ENCODE data around the gene POU3F2. TPM values are rescaled to one million over a fixed set of nuclear protein-coding genes. Genes with fewer than 3 reads are reported as not detected.

The POU3F2 gene
- polyA plus RNA-seq (2011; rRNA removed) (not detected in 2 replicates), polyA plus RNA-seq (2017; fragmentation: RNase III; extraction: RNeasy Plus Mini Kit Qiagen cat#74134 plus additional on column Dnase treatment) (not detected in 3 replicates), polyA minus RNA-seq (2011; rRNA and poly(A)+ RNA removed) (not detected in 2 replicates)
- not detected in 2 replicates for polyA plus RNA-seq (2012; cell fraction: cytosol; rRNA removed)
- not detected in 2 replicates for polyA plus RNA-seq (2012; cell fraction: nucleus; rRNA removed)

- Histone ChIP-seq H3K9me3 (no peaks in the 10 kb centered on the region), H3K4me2 (peak within 1 kb of the TSS; percentile 98), H3K4me1 (peaks cover 11% of the 10 kb centered on the region; the same call in 2 of the 3 replicates), H3K4me3 (peak within 1 kb of the TSS; percentile 55), H3K27ac (no peak within 1 kb of the TSS)
- no peak for FAIRE-seq
- ATAC-seq: peak; percentile 69 to 79
- POLR2A ChIA-PET: no interaction called here
- DNase-seq (ENCODE audit: low read depth in 1 of 2, low spot score in 1 of 2): peak; percentile 64 to 66
- WGBS (ENCODE audit: missing lambda C conversion rate): 2% methylated on average over 14 of the region's 83 CpGs
- no peak for TF ChIP-seq MAFK (IDR thresholded peaks at IDR 0.05; ENCODE audit: partially characterized antibody)
- peak; percentile 95 for TF ChIP-seq RFX5 (IDR thresholded peaks at IDR 0.05)
- peak; percentile 44 for TF ChIP-seq MAX (IDR thresholded peaks at IDR 0.05)
- 0 out of 2 replicates have a peak, but pooled peaks have one; percentile 28 for TF ChIP-seq E2F6 (IDR thresholded peaks at IDR 0.05; ENCODE audit: borderline replicate concordance, low read depth)
- CTCF ChIA-PET: no interaction called here
These were observed at the start of gene POU3F2 for GRCh38 chr6:98834060-98835031. TSS of gene POU3F2 (plus strand) at chr6:98834574. CDS start at chr6:98834874, 300 bp downstream.

- no peak for TF ChIP-seq PHF8 (IDR thresholded peaks at IDR 0.05; ENCODE audit: borderline replicate concordance, low read depth)
- TF ChIP-seq ELK1 (IDR thresholded peaks at IDR 0.05; ENCODE audit: low read depth, low read length): no peak
- TF ChIP-seq MAZ (IDR thresholded peaks at IDR 0.05; ENCODE audit: borderline replicate concordance, low read depth, low read length): no peak
- TF ChIP-seq FOSB (CRISPR knock-in tag; IDR thresholded peaks at IDR 0.05): no peak
- TF ChIP-seq RAD21 (conservative IDR thresholded peaks at IDR 0.05 in 1 of 2, IDR thresholded peaks at IDR 0.05 in 1 of 2): no peak
- no peak for TF ChIP-seq CEBPB (IDR thresholded peaks at IDR 0.05)
- TF ChIP-seq GATA3 (IDR thresholded peaks at IDR 0.05; ENCODE audit: borderline replicate concordance): no peak
- no peak for TF ChIP-seq FOXS1 (CRISPR knock-in tag; IDR thresholded peaks at IDR 0.05)
- TF ChIP-seq MYC (IDR thresholded peaks at IDR 0.05; ENCODE audit: borderline replicate concordance, low read length): no peak
- TF ChIP-seq ZFP36 (IDR thresholded peaks at IDR 0.05; ENCODE audit: borderline replicate concordance, partially characterized antibody): no peak
- TF ChIP-seq JUNB (IDR thresholded peaks at IDR 0.05): no peak
- TF ChIP-seq ESRRA (IDR thresholded peaks at IDR 0.05; ENCODE audit: borderline replicate concordance, low read length): no peak
- no peak for TF ChIP-seq CHD4 (IDR thresholded peaks at IDR 0.05; ENCODE audit: borderline replicate concordance)
- no peak for TF ChIP-seq REST (IDR thresholded peaks at IDR 0.05)
These were observed 46.9 kb upstream of the POU3F2 start for GRCh38 chr6:98787435-98787834.

More at GRCh38 chr6:98787435-98787834, 46.9 kb upstream of the POU3F2 start:
- CTCF ChIA-PET: no interaction called here
- DNase-seq (ENCODE audit: low read depth in 1 of 2, low spot score in 1 of 2): no peak
- ATAC-seq: no peak
- Histone ChIP-seq H3K4me2 (no peak overlapping the region), H3K4me3 (no peak overlapping the region), H3K4me1 (no peaks in the 10 kb centered on the region), H3K27ac (no peak overlapping the region), H3K9me3 (no peaks in the 10 kb centered on the region)
- POLR2A ChIA-PET: no interaction called here
- 63% methylated on average over 3 of the region's 8 CpGs for WGBS (ENCODE audit: missing lambda C conversion rate)
- no peak for FAIRE-seq
